ENCODE measurements around the gene FBXO38.

DNA sequence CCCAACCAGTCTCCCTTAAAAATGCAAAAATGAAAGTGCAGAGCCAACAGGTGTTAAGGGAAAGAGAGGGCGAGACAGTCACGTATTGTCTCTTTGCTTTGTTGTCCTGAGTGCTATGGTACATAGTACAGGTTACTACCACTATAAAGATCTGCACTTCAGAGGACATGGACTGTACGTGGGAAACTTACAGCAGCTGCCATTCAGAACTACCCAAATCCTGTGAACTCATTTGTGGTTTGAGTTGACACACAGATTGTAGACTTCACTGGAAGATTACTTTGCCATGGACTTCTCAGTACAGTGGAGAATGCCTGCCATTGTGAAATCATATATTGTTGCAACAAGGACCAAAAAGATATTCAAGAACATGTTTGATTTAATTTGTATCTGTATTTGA, 34.8 kb downstream of the FBXO38 start:
- TF ChIP-seq, protein P1, sequence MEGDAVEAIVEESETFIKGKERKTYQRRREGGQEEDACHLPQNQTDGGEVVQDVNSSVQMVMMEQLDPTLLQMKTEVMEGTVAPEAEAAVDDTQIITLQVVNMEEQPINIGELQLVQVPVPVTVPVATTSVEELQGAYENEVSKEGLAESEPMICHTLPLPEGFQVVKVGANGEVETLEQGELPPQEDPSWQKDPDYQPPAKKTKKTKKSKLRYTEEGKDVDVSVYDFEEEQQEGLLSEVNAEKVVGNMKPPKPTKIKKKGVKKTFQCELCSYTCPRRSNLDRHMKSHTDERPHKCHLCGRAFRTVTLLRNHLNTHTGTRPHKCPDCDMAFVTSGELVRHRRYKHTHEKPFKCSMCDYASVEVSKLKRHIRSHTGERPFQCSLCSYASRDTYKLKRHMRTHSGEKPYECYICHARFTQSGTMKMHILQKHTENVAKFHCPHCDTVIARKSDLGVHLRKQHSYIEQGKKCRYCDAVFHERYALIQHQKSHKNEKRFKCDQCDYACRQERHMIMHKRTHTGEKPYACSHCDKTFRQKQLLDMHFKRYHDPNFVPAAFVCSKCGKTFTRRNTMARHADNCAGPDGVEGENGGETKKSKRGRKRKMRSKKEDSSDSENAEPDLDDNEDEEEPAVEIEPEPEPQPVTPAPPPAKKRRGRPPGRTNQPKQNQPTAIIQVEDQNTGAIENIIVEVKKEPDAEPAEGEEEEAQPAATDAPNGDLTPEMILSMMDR (IDR thresholded peaks at IDR 0.05) = no peak
- no peak for TF ChIP-seq POLR2A (IDR thresholded peaks at IDR 0.05)

All from adrenal gland (tissue), 5 donors.